ENCODE data around the gene PNPLA7.
A peak's percentile ranks its signal among the peaks of the same experiment; 100 is the strongest.

PNPLA7 gene

DNA sequence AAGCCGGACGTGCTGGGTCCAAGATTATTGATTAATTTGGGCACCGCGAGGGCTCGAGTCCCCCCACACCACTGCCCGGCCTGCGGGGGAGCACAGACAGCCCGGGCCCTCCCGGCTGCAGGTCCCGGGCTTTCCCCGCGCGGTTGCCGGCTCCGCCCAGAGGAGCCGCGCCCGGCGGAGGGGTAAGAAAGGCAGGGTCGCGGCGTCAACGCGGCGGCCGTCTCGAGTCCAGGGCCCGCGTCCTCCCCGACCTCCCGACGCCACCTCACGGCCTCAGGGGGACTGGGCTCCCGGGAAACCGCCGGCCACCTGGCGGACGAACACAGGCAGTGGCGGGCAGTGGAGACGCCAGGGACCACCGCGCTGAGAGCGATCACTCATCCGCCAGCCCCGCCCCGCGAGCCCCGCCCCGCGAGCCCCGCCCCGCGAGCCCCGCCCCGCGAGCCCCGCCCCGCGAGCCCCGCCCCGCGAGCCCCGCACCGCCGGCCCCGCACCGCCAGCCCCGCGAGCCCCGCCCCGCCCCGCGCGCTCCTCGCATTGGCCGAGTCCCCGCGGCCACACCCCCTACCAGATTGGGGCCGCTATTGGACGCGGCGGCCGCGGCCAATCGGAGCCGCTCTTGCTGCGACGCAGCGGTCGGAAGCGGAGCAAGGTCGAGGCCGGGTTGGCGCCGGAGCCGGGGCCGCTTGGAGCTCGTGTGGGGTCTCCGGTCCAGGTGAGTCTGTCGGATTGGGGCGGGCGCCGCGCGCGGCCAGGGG lies 1.2 kb upstream of the PNPLA7 start, which contains the start of gene MRPL41 (continued):
- peak; percentile 69; the same call in 1 of the 2 replicates for TF ChIP-seq ZNF398 (tag by site-specific recombination; IDR thresholded peaks at IDR 0.05)
- TF ChIP-seq BCL6B (tag by site-specific recombination; IDR thresholded peaks at IDR 0.05), result no peak
- TF ChIP-seq, protein P1, sequence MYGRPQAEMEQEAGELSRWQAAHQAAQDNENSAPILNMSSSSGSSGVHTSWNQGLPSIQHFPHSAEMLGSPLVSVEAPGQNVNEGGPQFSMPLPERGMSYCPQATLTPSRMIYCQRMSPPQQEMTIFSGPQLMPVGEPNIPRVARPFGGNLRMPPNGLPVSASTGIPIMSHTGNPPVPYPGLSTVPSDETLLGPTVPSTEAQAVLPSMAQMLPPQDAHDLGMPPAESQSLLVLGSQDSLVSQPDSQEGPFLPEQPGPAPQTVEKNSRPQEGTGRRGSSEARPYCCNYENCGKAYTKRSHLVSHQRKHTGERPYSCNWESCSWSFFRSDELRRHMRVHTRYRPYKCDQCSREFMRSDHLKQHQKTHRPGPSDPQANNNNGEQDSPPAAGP (tag by site-specific recombination; IDR thresholded peaks at IDR 0.05), result peak; percentile 56
- no peak for TF ChIP-seq ZNF48 (tag by site-specific recombination; IDR thresholded peaks at IDR 0.05)
- no peak for TF ChIP-seq PBX3 (CRISPR knock-in tag; IDR thresholded peaks at IDR 0.05)
- TF ChIP-seq ZNF391 (tag by site-specific recombination; IDR thresholded peaks at IDR 0.05; ENCODE audit: borderline replicate concordance, low read depth), result peak; percentile 22; the same call in 1 of the 2 replicates
- TF ChIP-seq ZEB2 (tag by site-specific recombination; IDR thresholded peaks at IDR 0.05), result peak; percentile 70; the same call in 1 of the 2 replicates
- TF ChIP-seq, protein P2, sequence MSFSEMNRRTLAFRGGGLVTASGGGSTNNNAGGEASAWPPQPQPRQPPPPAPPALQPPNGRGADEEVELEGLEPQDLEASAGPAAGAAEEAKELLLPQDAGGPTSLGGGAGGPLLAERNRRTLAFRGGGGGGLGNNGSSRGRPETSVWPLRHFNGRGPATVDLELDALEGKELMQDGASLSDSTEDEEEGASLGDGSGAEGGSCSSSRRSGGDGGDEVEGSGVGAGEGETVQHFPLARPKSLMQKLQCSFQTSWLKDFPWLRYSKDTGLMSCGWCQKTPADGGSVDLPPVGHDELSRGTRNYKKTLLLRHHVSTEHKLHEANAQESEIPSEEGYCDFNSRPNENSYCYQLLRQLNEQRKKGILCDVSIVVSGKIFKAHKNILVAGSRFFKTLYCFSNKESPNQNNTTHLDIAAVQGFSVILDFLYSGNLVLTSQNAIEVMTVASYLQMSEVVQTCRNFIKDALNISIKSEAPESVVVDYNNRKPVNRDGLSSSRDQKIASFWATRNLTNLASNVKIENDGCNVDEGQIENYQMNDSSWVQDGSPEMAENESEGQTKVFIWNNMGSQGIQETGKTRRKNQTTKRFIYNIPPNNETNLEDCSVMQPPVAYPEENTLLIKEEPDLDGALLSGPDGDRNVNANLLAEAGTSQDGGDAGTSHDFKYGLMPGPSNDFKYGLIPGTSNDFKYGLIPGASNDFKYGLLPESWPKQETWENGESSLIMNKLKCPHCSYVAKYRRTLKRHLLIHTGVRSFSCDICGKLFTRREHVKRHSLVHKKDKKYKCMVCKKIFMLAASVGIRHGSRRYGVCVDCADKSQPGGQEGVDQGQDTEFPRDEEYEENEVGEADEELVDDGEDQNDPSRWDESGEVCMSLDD (tag by site-specific recombination; IDR thresholded peaks at IDR 0.05), result peak; percentile 98
- no peak for TF ChIP-seq ZBTB49 (tag by site-specific recombination; IDR thresholded peaks at IDR 0.05; ENCODE audit: low read depth)
- peak; percentile 81 for TF ChIP-seq KLF1 (tag by site-specific recombination; IDR thresholded peaks at IDR 0.05)
- TF ChIP-seq SP2 (tag by site-specific recombination; IDR thresholded peaks at IDR 0.05), result peak; percentile 61
- TF ChIP-seq SP3 (tag by site-specific recombination; IDR thresholded peaks at IDR 0.05), result peak; percentile 75
- no peak for TF ChIP-seq ZBTB44 (tag by site-specific recombination; IDR thresholded peaks at IDR 0.05)
- TF ChIP-seq ZBTB20 (tag by site-specific recombination; IDR thresholded peaks at IDR 0.05), result peak; percentile 75
- TF ChIP-seq ZNF426 (tag by site-specific recombination; IDR thresholded peaks at IDR 0.05), result no peak
- TF ChIP-seq ZNF112 (tag by site-specific recombination; IDR thresholded peaks at IDR 0.05), result no peak
- no peak for TF ChIP-seq ZNF654 (tag by site-specific recombination; IDR thresholded peaks at IDR 0.05; ENCODE audit: low read depth)
- peak; percentile 71 for TF ChIP-seq BCL11A (tag by site-specific recombination; IDR thresholded peaks at IDR 0.05; ENCODE audit: low read depth)
- TF ChIP-seq ZNF184 (tag by site-specific recombination; IDR thresholded peaks at IDR 0.05), result 0 out of 2 replicates have a peak, but pooled peaks have one; percentile 21
- TF ChIP-seq ZNF473 (tag by site-specific recombination; IDR thresholded peaks at IDR 0.05), result no peak
- TF ChIP-seq, protein P3, sequence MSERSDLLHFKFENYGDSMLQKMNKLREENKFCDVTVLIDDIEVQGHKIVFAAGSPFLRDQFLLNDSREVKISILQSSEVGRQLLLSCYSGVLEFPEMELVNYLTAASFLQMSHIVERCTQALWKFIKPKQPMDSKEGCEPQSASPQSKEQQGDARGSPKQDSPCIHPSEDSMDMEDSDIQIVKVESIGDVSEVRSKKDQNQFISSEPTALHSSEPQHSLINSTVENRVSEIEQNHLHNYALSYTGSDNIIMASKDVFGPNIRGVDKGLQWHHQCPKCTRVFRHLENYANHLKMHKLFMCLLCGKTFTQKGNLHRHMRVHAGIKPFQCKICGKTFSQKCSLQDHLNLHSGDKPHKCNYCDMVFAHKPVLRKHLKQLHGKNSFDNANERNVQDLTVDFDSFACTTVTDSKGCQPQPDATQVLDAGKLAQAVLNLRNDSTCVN (tag by site-specific recombination; optimal IDR thresholded peaks at IDR 0.05), result peak; percentile 74
- no peak for TF ChIP-seq SETDB1 (IDR thresholded peaks at IDR 0.05; ENCODE audit: insufficient read length, low read length)
- no peak for TF ChIP-seq ZNF629 (tag by site-specific recombination; IDR thresholded peaks at IDR 0.05)
- no peak for TF ChIP-seq ZNF530 (tag by site-specific recombination; IDR thresholded peaks at IDR 0.05; ENCODE audit: low read depth)
- TF ChIP-seq ZNF560 (tag by site-specific recombination; IDR thresholded peaks at IDR 0.05; ENCODE audit: borderline replicate concordance), result 0 out of 2 replicates have a peak, but pooled peaks have one; percentile 14

Measured in HEK293 (cell line).